Activated CD4-positive, CD25-positive, alpha-beta regulatory T cell treated with anti-CD3 and anti-CD28 coated beads, Interleukin-2, amount 50 U/mL, for 24 hours (primary cell): ENCODE measurements around the gene PAGE2.
"Not testable (repeated sequence)": the region's sequence is repeated elsewhere in the genome, so short reads cannot be mapped to it uniquely, and the experiment has no call there.

Experiments used
- ATAC-seq, 2 donors: fragments of 150-1000 bp; cut with Tn5 transposase; one replicate each; pipeline ENCODE4 v1.10.0; 2021; ENCODE audit warnings: mild to moderate bottlenecking in 1 of 2, moderate library complexity in 1 of 2

PAGE2 gene

GRCh38 chrX:55127692-55128091 lies 38.9 kb downstream of the PAGE2 start:
- ATAC-seq: no peak

GRCh38 chrX:55129361-55129760 lies 40.5 kb downstream of the PAGE2 start:
- ATAC-seq: no peak

GRCh38 chrX:55130481-55130880 lies 41.7 kb downstream of the PAGE2 start:
- no peak for ATAC-seq

- ATAC-seq: no peak
Measured at GRCh38 chrX:55132416-55132815, 43.6 kb downstream of the PAGE2 start.

- ATAC-seq: no peak
Measured at GRCh38 chrX:55135171-55135570, 46.4 kb downstream of the PAGE2 start.

- ATAC-seq: not testable (repeated sequence)
Measured at GRCh38 chrX:55140800-55141199, 52.0 kb downstream of the PAGE2 start.
